ENCODE results near the gene DLGAP1. TPM values are rescaled to one million over a fixed set of nuclear protein-coding genes. Genes with fewer than 3 reads are reported as not detected.

The DLGAP1 gene
- total RNA-seq, 1 donor from 2014 or later: 18.5 TPM

- H3K27me3 ChIP-seq: no peaks in the 10 kb centered on the region
- no peak overlapping the region for H3K9ac ChIP-seq
- H3F3A ChIP-seq (ENCODE audit: low read depth): no peaks in the 10 kb centered on the region
- Mint-ChIP-seq H3K27ac (no peak overlapping the region), H3K27me3 (ENCODE audit: insufficient read depth, low read depth) (no peaks in the 10 kb centered on the region), H3K36me3 (peaks cover 6% of the 10 kb centered on the region), H3K4me3 (no peak overlapping the region), H3K9me3 (no peaks in the 10 kb centered on the region), H3K4me1 (peaks cover 15% of the 10 kb centered on the region)
- no peak overlapping the region for H2AFZ ChIP-seq (replicated peaks)
- no peak overlapping the region for H3K27ac ChIP-seq
- H4K20me1 ChIP-seq (ENCODE audit: low read depth): no peaks in the 10 kb centered on the region
- no peak overlapping the region for H3K4me3 ChIP-seq
- no peaks in the 10 kb centered on the region for H3K9me3 ChIP-seq (ENCODE audit: low read depth)
- peaks cover 17% of the 10 kb centered on the region for H3K4me1 ChIP-seq
- TF ChIP-seq, protein P1, sequence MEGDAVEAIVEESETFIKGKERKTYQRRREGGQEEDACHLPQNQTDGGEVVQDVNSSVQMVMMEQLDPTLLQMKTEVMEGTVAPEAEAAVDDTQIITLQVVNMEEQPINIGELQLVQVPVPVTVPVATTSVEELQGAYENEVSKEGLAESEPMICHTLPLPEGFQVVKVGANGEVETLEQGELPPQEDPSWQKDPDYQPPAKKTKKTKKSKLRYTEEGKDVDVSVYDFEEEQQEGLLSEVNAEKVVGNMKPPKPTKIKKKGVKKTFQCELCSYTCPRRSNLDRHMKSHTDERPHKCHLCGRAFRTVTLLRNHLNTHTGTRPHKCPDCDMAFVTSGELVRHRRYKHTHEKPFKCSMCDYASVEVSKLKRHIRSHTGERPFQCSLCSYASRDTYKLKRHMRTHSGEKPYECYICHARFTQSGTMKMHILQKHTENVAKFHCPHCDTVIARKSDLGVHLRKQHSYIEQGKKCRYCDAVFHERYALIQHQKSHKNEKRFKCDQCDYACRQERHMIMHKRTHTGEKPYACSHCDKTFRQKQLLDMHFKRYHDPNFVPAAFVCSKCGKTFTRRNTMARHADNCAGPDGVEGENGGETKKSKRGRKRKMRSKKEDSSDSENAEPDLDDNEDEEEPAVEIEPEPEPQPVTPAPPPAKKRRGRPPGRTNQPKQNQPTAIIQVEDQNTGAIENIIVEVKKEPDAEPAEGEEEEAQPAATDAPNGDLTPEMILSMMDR (IDR thresholded peaks at IDR 0.05): no peak
- TF ChIP-seq EZH2 (IDR thresholded peaks at IDR 0.05) (no peak), EZH2phosphoT487 (IDR thresholded peaks at IDR 0.05) (no peak)
- no peak overlapping the region for H3K4me2 ChIP-seq
- no peaks in the 10 kb centered on the region for H3K79me2 ChIP-seq (ENCODE audit: low read depth)
- H3K36me3 ChIP-seq: no peaks in the 10 kb centered on the region
- DNase-seq (ENCODE audit: low spot score): no peak
These were observed 730.0 kb downstream of the DLGAP1 start for GRCh38 chr18:3725115-3725514.

DNA sequence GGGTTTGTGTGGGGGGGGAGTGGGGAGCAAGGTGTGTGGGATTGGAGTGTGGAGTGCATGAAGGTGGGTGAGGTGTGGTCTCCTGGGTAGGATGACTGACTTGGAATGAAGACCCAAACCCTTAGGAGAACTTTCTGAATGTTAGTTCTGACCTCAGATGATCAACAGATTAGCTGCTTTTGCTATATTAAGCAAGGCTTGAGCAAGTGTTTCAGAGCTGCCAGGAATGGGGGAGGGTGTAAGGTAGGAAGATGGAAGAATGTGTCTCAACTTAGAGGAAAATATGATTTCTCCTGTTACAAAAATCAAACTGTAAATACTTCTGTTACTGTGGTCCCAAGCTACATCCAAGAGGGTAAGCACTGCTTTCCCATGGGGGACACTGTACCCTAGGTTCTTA lies 731.6 kb downstream of the DLGAP1 start:
- no peaks in the 10 kb centered on the region for H3K9me3 ChIP-seq (ENCODE audit: low read depth)
- H3K4me1 Mint-ChIP-seq: peaks cover 15% of the 10 kb centered on the region
- DNase-seq (ENCODE audit: low spot score): no peak
- H2AFZ ChIP-seq (replicated peaks): no peak overlapping the region
- no peak overlapping the region for H3K27ac Mint-ChIP-seq
- H3K9ac ChIP-seq: no peak overlapping the region
- H3F3A ChIP-seq (ENCODE audit: low read depth): no peaks in the 10 kb centered on the region
- no peaks in the 10 kb centered on the region for H3K79me2 ChIP-seq (ENCODE audit: low read depth)
- no peaks in the 10 kb centered on the region for H3K27me3 Mint-ChIP-seq (ENCODE audit: insufficient read depth, low read depth)
- H3K4me1 ChIP-seq: peaks cover 17% of the 10 kb centered on the region
- no peaks in the 10 kb centered on the region for H3K9me3 Mint-ChIP-seq
- no peak overlapping the region for H3K27ac ChIP-seq
- no peaks in the 10 kb centered on the region for H3K36me3 ChIP-seq
- no peak overlapping the region for H3K4me2 ChIP-seq
- H3K4me3 ChIP-seq: no peak overlapping the region
- TF ChIP-seq, protein P1 (IDR thresholded peaks at IDR 0.05): no peak
- TF ChIP-seq EZH2phosphoT487 (IDR thresholded peaks at IDR 0.05) (no peak), EZH2 (IDR thresholded peaks at IDR 0.05) (no peak)
- H3K4me3 Mint-ChIP-seq: no peak overlapping the region
- H3K36me3 Mint-ChIP-seq: peaks cover 3% of the 10 kb centered on the region
- H4K20me1 ChIP-seq (ENCODE audit: low read depth): no peaks in the 10 kb centered on the region
- H3K27me3 ChIP-seq: no peaks in the 10 kb centered on the region

DNA sequence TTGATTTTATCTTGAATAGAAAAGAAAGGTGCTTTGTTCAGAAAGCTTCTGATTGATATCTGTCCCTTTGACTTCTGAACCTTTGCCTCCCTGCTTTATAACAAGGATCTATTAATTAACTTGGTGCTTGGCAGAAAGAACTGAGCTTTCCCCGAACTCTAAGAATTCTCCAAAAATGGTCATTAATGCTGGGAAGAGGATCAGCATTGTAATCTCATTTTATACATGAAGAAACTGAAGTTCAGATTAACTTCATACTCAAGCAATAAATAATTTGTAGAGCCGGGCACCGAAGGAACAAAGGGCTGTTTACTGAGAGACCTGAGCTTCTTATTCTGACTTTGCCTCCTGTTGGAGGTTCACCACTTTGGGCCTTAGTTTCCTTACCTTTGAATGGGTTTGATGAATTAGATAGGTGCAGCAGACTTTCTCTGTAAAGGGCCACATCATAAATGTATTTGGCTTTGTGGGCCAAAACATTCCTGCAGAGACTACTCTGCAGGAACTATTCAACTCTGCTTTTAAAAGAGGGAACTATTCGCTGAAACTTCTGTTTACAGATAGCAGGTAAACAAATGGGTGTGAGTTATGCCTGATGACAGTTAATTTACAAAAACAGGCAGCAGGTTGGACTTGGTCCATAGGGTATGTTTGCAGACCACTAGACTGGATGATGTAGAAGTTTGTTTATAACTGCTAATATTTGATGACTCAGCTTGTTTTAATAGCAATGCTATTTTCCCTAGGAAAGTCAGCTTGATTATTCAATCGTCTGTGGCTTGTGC lies 732.3 kb downstream of the DLGAP1 start:
- no peak overlapping the region for H3K27ac ChIP-seq
- no peaks in the 10 kb centered on the region for H3K27me3 Mint-ChIP-seq (ENCODE audit: insufficient read depth, low read depth)
- no peaks in the 10 kb centered on the region for H3K27me3 ChIP-seq
- no peaks in the 10 kb centered on the region for H4K20me1 ChIP-seq (ENCODE audit: low read depth)
- H2AFZ ChIP-seq (replicated peaks): no peak overlapping the region
- H3K9me3 ChIP-seq (ENCODE audit: low read depth): no peaks in the 10 kb centered on the region
- no peak overlapping the region for H3K4me2 ChIP-seq
- no peaks in the 10 kb centered on the region for H3F3A ChIP-seq (ENCODE audit: low read depth)
- no peak overlapping the region for H3K4me3 Mint-ChIP-seq
- no peak for TF ChIP-seq EZH2 (IDR thresholded peaks at IDR 0.05)
- no peak for TF ChIP-seq EZH2phosphoT487 (IDR thresholded peaks at IDR 0.05)
- TF ChIP-seq, protein P1 (IDR thresholded peaks at IDR 0.05): no peak
- H3K36me3 ChIP-seq: no peaks in the 10 kb centered on the region
- H3K79me2 ChIP-seq (ENCODE audit: low read depth): no peaks in the 10 kb centered on the region
- peaks cover 15% of the 10 kb centered on the region for H3K4me1 Mint-ChIP-seq
- no peak overlapping the region for H3K9ac ChIP-seq
- no peaks in the 10 kb centered on the region for H3K9me3 Mint-ChIP-seq
- DNase-seq (ENCODE audit: low spot score): no peak
- no peak overlapping the region for H3K4me3 ChIP-seq
- peaks cover 2% of the 10 kb centered on the region for H3K36me3 Mint-ChIP-seq
- H3K27ac Mint-ChIP-seq: no peak overlapping the region
- H3K4me1 ChIP-seq: peaks cover 17% of the 10 kb centered on the region
